GM08714 (cell line): ENCODE measurements around the gene GPC3.
"Not testable (repeated sequence)": the region's sequence is repeated elsewhere in the genome, so short reads cannot be mapped to it uniquely, and the experiment has no call there.

Experiments used
- H3K4me3 ChIP-seq: fragments of 200-500 bp; sonication (Bioruptor generic); 2 replicates; pipeline ENCODE4 v1.5.1; 2014; ENCODE audit warnings: mild to moderate bottlenecking, low read length, inconsistent platforms
- ZNF274 ChIP-seq: IDR thresholded peaks from 2 replicates; pipeline ENCODE4 v1.6.1; 2012; ENCODE audit warnings: mild to moderate bottlenecking, low read depth, low read length

GPC3 gene

DNA sequence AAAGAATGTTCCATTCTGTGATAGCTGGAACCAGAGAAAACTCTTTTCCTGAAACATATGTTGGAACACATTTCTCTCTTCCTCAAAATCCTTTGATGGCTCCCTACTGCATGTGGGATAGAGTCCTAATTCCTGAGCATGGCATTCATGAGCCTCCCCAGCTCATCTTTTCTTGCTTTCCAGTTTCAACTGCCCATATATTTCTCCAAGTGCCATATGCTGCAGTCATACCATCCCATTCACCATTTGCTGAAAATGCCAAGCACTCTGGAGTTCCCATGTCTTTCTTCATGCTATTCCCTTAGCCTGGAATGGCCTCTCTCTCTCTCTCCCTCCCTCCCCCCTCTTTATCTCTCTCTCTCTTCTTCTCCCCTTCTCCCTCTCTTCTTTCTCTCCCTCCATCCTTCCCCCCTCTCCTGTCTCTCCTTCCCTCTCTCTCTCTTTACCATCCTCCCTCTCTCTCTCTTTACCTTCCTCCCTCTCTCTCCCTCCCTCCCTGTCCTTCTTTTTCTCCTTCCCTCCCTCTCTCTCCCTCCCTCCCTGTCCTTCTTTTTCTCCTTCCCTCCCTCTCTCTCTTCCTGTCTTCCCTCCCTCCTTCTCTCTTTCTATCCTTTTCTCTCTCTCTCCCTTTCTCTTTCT is 436.0 kb downstream of the GPC3 start:
- TF ChIP-seq ZNF274 = no peak
- no peak overlapping the region for H3K4me3 ChIP-seq

DNA sequence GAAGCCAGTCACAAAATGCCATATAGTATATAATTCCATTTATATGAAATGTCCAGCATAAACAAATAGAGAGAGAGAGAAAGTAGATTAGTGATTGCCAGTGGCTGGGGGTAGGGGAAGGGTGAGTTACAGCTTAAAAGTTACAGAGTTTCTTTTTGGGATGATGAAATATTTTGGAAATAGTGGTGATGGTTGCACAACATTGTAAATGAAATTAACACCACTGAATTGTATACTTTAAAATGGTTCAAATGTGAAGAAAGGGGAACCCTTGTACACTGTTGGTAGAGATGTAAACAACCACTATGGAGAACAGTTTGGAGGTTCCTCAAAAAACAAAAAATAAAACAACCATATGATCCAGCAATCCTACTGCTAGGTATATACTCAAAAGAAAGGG is 439.0 kb downstream of the GPC3 start:
- no peak overlapping the region for H3K4me3 ChIP-seq
- TF ChIP-seq ZNF274 = no peak

DNA sequence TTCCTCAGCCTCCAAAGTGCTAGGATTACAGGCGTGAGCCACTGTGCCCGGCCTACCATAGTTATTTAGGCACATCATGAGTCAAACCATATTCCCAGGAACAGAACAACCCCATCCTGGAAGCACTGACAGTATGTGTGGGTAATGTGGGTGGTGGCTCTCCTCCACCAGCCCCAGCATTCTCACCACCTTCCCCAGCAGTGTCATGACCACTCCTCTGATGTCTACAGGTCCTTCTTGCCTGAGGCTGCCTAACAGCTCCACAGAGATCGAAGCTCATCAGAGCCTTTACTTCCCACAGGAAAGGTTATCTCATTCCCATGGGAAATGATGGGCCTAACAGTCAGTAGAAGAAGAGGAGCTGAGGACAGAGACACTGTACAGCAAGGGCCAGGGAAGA is 440.6 kb downstream of the GPC3 start:
- no peak overlapping the region for H3K4me3 ChIP-seq
- no peak for TF ChIP-seq ZNF274

DNA sequence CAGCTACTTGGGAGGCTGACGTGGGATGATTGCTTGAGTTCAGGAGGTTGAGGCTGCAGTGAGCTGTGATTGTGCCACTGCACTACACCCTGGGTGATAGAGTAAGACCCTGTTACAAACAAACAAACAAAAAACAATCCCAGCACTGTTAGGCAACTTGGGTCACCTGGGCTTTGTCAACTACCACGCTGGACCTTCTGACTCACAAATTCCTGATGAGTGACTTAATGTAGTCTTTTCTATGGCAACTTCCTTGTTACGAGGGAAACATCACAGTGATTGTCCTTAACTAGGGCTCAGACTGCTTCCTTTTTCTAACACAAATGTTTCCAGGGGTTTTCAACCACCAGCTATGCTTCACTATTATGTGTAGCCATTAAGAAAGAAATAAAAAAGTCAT is 441.3 kb downstream of the GPC3 start:
- TF ChIP-seq ZNF274 = no peak
- H3K4me3 ChIP-seq = no peak overlapping the region

DNA sequence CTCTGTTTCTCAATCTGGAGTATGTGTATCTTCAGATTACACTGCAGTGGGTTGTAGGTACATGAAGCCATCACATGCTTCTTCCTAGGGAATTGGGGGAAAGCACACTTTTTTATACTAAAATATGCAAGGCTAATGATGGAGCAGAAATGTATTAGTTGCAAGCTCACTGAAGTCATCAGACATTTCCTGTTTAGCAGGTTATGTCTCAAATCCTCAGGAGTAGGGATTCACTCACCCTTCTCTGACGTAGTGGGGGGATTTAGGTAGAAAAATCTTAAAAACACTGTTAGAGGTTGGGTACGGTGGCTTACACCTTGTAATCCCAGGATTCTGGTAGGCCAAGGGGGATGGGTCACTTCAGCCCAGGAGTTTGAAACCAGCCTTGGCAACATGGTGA is 441.7 kb downstream of the GPC3 start:
- no peak overlapping the region for H3K4me3 ChIP-seq
- TF ChIP-seq ZNF274 = no peak

DNA sequence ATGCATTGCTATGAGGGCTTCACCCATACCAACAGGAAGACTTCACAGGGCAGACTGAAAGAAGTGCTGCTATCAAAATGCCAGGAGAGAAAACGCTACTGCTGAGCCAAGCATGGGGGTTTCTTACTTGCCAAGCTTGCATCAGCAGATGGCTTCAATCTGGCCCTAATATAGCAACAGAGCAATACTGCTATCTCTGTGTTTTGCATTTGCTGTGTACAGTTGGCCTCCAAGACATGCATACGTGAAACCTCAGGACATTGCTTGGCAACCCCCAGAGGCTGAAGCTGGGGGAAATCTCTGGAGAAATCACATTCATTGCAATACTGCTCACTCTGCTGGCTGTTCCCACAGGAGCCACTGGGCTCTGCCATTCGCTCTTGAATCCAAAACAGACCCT is 442.9 kb downstream of the GPC3 start:
- no peak for TF ChIP-seq ZNF274
- no peak overlapping the region for H3K4me3 ChIP-seq

DNA sequence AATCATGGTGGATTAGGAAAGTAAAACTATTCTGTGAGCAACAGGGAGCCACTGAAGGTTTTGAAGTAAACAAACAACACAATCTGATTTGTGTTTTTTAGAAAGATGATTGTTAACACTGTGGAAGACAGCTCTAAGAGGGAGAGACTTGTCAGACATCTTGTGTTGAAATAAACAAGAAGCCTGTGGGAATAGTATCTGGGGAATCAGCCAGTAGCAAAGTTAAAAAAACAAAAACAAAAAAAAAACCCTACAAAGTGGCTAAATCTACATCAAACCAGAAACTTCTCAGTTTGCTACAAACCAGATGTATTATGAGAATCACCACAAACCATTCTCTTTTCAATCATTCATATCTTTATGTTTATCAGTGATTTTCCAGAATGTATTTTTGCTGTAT is 444.4 kb downstream of the GPC3 start:
- no peak overlapping the region for H3K4me3 ChIP-seq
- no peak for TF ChIP-seq ZNF274

DNA sequence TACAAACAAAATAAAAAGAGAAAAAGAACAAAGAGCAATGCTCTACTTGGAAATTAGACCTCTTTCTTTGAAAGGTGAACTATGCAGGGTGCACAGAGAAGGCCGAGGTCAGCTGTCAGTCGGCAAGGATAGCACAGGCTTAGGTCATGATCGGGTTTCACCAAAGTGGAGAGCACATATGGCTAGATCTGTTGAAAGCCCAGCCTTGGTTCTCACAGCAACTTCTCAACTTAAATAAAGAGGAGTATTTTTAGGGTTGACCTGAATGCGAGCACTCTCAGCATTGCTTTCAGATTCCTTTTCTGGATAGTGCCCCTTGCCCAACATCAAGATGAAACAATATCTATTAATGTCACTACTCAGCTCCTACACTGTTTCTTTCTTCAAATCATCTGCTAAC is 447.2 kb downstream of the GPC3 start:
- H3K4me3 ChIP-seq = no peak overlapping the region
- TF ChIP-seq ZNF274 = no peak

DNA sequence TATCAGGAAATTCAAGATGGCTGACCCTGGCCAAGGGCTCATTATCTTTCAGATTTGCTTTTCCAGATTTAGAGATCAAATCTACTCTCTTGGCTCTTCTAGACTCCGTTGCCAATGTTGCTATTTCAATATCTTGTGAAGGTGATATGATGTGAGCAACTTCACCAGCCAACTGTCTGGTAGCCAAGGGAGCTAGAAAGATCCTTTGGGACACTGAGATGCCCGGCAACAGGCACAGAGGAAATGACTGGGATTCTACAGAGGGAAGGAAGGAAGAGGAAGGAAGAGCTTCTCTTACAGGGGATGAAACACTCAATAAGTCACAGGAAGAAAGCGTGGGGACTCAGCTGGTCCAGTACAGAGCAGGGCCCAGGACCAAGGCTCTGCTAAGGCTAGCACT is 448.3 kb downstream of the GPC3 start:
- H3K4me3 ChIP-seq = no peak overlapping the region
- TF ChIP-seq ZNF274 = no peak

DNA sequence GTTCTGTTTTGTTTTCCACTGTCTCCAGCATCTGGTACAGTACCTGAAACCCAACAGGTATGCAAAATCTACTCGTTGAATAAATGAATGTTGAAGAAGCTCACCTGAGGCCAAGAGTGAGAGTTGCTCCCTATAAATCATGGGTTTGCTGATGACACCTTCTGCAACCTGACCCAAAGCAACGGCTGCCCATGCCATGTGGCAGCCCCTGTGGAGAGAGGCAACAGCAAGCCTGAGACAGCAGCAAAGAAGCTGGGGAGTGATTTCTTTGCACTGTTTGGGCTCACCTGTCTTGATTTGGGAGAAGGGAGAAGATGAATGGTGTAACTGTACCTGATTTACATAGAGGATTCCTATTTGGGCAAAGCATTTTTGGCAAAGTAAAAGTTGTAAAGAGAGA is 450.3 kb downstream of the GPC3 start:
- H3K4me3 ChIP-seq = no peak overlapping the region
- no peak for TF ChIP-seq ZNF274

DNA sequence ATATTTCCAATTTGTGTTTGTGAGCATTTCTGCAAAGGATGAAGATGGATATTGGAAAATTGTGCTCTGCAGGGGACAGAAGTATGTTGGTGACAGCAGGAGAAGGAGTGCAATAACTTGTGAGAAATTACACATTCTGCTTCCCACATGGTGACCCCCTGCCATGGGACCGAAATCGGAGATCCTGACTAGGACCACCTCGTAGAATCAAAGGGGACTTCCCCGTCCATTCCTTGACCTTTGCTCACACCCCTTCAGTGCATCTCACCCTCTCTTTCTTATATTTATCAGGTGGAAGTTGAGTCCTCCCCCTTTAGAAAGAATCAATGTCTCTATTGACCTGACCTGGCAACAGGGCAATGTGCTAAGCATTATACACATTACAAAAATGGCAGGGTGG is 451.2 kb downstream of the GPC3 start:
- no peak for TF ChIP-seq ZNF274
- no peak overlapping the region for H3K4me3 ChIP-seq

DNA sequence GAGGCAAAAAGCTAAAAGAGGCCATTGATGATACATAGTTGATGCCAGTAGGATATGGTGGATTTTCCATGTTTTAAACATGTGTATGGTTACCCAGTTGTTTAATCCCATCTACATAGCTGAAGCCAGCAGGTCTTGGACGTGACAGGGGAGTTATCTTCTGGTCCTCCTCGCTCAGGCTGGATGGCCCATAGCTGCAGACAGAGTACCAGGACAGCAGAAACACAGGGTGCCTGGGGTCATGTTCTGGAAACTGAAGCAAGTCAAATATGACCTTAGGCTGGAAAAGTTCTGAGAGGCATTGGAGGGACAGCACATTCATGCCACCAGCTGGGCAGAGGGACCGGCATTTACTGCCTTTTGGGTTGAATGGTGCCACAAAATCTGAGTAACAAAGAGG is 452.1 kb downstream of the GPC3 start:
- no peak for TF ChIP-seq ZNF274
- no peak overlapping the region for H3K4me3 ChIP-seq

DNA sequence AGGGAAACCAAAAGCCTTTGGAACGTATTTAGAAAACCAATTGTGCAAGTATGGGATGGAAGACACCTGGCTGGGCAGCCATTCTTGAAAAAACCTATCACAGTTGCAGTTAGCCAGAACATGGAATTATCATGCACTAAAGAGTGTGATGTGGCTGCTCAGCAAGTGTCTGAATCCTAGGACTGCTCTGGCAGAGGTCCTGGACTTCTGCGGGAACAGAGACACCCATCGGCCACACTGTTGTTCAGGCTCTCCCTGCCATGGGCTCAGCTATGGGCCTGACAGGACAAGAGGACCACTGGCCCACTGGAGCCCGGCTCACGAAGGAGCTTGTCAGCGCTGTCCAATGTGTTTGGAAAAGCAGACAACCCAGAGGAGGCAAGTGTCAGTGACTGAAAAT is 454.4 kb downstream of the GPC3 start:
- H3K4me3 ChIP-seq = no peak overlapping the region
- no peak for TF ChIP-seq ZNF274

DNA sequence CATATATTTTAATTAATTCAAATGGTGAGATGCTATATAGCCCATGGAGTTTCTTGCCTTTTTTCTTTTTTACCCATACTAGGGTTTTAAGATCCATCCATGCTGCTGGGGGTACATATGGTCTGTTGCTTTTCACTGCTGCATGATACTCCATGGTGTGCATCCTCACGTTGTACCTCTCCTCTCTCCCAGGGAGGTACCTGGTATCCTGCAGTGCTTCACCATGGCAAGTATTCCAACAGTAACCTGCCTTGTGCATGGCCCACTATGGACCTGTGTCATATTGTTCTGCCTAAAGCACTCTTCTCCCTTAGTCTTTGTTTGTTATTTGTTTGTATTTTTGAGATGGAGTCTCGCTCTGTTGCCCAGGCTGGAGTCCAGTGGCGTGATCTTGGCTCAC is 455.8 kb downstream of the GPC3 start:
- TF ChIP-seq ZNF274 = no peak
- H3K4me3 ChIP-seq = no peak overlapping the region

DNA sequence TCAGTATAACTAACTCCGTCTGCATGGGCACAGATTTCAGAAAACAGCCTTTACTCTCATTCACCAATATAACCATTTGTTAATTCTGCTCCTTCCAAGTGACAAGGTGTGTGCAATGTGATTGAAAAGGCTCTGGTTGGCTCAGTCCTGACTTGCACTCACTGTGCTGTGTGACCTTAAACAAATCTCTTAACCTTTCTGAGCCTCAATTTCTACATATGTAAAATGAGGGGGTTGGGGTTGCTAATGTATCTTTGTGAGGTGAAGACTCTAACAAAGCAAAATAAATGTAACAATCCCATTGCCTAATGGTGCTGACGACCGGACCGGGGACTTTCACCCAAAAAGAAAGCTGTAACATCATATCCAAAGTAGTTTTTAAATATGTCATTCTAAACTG is 457.6 kb downstream of the GPC3 start:
- H3K4me3 ChIP-seq = no peak overlapping the region

DNA sequence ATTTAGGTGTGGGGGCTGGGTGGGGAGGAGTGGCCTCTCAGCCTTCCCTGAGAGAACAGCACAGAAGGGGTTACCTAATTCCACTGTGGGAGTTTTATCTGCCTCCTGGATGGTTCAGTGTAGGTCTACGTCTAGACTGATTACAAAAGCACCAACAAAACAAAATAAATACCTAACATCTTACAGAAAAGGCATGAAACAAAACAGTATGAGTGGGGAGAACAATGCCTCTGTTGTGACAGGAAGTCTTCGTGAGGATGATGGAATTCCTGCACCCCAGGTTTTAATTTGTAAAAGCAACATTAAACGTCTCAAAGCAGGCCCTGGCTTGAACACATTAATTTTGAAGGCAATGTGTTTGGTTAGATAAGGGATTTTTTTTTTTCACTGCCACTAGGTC is 458.0 kb downstream of the GPC3 start:
- H3K4me3 ChIP-seq = no peak overlapping the region
- TF ChIP-seq ZNF274 = no peak

More for the DNA sequence above, 457.6 kb downstream of the GPC3 start:
- no peak for TF ChIP-seq ZNF274

DNA sequence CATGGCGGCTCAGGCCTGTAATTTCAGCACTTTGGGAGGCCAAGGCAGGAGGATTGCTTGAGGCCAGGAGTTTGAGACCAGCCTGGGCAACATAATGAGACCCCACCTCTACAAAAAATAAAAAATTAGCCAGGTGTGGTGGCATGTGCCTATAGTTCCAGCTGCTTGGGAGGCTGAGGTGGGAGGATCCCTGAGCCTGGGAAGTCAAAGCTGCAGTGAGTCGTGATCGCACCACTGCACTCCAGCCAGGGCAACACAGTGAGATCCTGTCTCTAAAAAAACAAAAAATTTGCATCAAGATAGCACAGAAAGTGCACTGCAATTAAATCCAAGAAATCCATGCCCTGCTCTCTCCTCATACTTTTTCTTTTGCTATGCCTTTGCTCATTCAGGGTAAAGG is 458.6 kb downstream of the GPC3 start:
- H3K4me3 ChIP-seq = not testable (repeated sequence)

DNA sequence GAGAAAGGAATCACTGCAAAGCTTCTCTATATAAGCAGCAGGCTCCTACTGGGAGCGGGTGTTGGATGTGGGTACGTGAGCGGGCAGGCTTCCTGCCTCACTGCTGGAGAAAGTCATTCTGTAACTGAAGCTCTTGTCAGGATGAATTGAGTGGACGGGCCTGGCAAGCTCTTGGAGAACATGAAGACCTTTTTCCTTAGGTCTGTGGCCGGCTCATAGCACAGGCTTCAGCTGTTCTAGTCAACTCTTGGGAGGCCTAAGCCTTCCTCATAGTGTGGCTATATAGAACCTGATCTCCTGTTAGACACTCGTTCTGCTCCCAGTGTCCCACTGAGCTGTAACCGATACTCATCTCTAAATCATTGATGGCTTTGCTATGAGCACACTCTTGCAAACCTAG is 461.9 kb downstream of the GPC3 start:
- no peak overlapping the region for H3K4me3 ChIP-seq
- TF ChIP-seq ZNF274 = no peak
